CD8-positive, alpha-beta memory T cell (primary cell): ENCODE results near the gene UROS. TPM values are rescaled to one million over a fixed set of nuclear protein-coding genes. Genes with fewer than 3 reads are reported as not detected.

Experiments
- CTCF ChIA-PET: fragments of 350-600 bp; sonication (Branson Sonifier 250); formaldehyde crosslinking; loops from one replicate; lab custom pipeline; 2021; ENCODE audit warnings: antibody characterized with exemption; lab: Charles Lee
- POLR2A ChIA-PET: fragments of 350-600 bp; sonication (Branson Sonifier 250); formaldehyde crosslinking; loops from one replicate; lab custom pipeline; 2021; ENCODE audit warnings: antibody characterized with exemption; lab: Charles Lee
- DNase-seq, 5 donors: peaks; one replicate each; pipeline versions ENCODE4 v3.0.0 to v3.0.0-alpha.2; 2020 to 2022; ENCODE audit warnings: mixed read lengths in 1 of 5
- H3K27ac ChIP-seq: one replicate; pipeline ENCODE4 v1.7.0; 2013; ENCODE audit warnings: low read depth, mild to moderate bottlenecking, low read length, moderate library complexity
- H3K27me3 ChIP-seq: 2 replicates; pipeline ENCODE4 v1.7.0; 2013; ENCODE audit warnings: low read length, mild to moderate bottlenecking; ENCODE audit not compliant: insufficient read depth, poor library complexity, severe bottlenecking
- H3K36me3 ChIP-seq: 2 replicates; pipeline ENCODE4 v1.7.0; 2013; ENCODE audit warnings: mild to moderate bottlenecking, low read length, moderate library complexity; ENCODE audit not compliant: insufficient read depth
- H3K4me1 ChIP-seq: 2 replicates; pipeline ENCODE4 v1.7.0; 2013; ENCODE audit warnings: mild to moderate bottlenecking, low read length, moderate library complexity; ENCODE audit not compliant: insufficient read depth
- H3K4me3 ChIP-seq: 2 replicates; pipeline ENCODE4 v1.7.0; 2013; ENCODE audit warnings: mild to moderate bottlenecking, low read length
- H3K9me3 ChIP-seq: 2 replicates; pipeline ENCODE4 v1.7.0; 2013; ENCODE audit warnings: mild to moderate bottlenecking, low read length
- H3K27ac Mint-ChIP-seq, 8 donors: one replicate each; pipeline ENCODE4 v1.8.0; 2020 to 2021; ENCODE audit warnings: mixed read lengths in 8 of 8, mild to moderate bottlenecking in 6 of 8, inconsistent platforms in 3 of 8, moderate library complexity in 3 of 8
- H3K27me3 Mint-ChIP-seq, 2 donors: one replicate each; pipeline ENCODE4 v1.8.0; 2020 to 2021; ENCODE audit warnings: mixed read lengths in 2 of 2, mild to moderate bottlenecking in 1 of 2, moderate library complexity in 1 of 2
- H3K36me3 Mint-ChIP-seq, 3 donors: one replicate each; pipeline ENCODE4 v1.8.0; 2020 to 2021; ENCODE audit warnings: mixed read lengths in 3 of 3, inconsistent platforms in 1 of 3, mild to moderate bottlenecking in 1 of 3
- H3K4me1 Mint-ChIP-seq, 3 donors: one replicate each; pipeline ENCODE4 v1.8.0; 2020 to 2021; ENCODE audit warnings: mixed read lengths in 3 of 3, inconsistent platforms in 1 of 3, mild to moderate bottlenecking in 1 of 3
- H3K4me3 Mint-ChIP-seq, 7 donors: one replicate each; pipeline ENCODE4 v1.8.0; 2020 to 2021; ENCODE audit warnings: mixed read lengths in 7 of 7, mild to moderate bottlenecking in 6 of 7, moderate library complexity in 4 of 7, inconsistent platforms in 2 of 7
- H3K9me3 Mint-ChIP-seq, 5 donors: one replicate each; pipeline ENCODE4 v1.8.0; 2020 to 2022; ENCODE audit warnings: mixed read lengths in 5 of 5, mild to moderate bottlenecking in 3 of 5, moderate library complexity in 2 of 5, inconsistent platforms in 1 of 5
- polyA plus RNA-seq: library from polyadenylated mRNA; unstranded; fragments of 300-500 nt; fragmentation: Illumina TruSeq; gene quantifications from one replicate; pipeline ENCODE4 v1.2.3, GENCODE V29; 2021
- total RNA-seq, 2 experiments: library from RNA; stranded (reverse); gene quantifications; one replicate each; pipeline ENCODE4 v1.2.3, GENCODE V29; 2021

UROS gene
- total and polyA plus RNA-seq, 3 experiments from 2014 or later = 43.4 to 57.3 (median 47.2) TPM

- peaks cover 5 to 27% (median 9%) of the 10 kb centered on the region in 3 donors for H3K36me3 Mint-ChIP-seq
- H3K9me3 Mint-ChIP-seq = no peaks in the 10 kb centered on the region
- no peak for DNase-seq
- Histone ChIP-seq H3K4me3 (peak overlapping the region; percentile 86), H3K36me3 (peaks cover 17% of the 10 kb centered on the region), H3K27me3 (no peaks in the 10 kb centered on the region), H3K9me3 (no peaks in the 10 kb centered on the region), H3K4me1 (peaks cover 43% of the 10 kb centered on the region), H3K27ac (peak overlapping the region; percentile 89)
- no peak overlapping the region for H3K27ac Mint-ChIP-seq
- H3K27me3 Mint-ChIP-seq = no peaks in the 10 kb centered on the region
- POLR2A ChIA-PET = interaction anchor here (1.0 to 1.7 kb wide), 3 partner anchors 12 to 104 kb away, joined by 4 to 9 read pairs (median 5); partner anchors contain the start of gene EDRF1
- peaks cover 26 to 31% (median 30%) of the 10 kb centered on the region in 3 donors for H3K4me1 Mint-ChIP-seq
- CTCF ChIA-PET = interaction anchor here (0.8 to 1.0 kb wide), 2 partner anchors 28 to 104 kb away, joined by 3 read pairs; partner anchors contain the start of gene EDRF1
- no peak overlapping the region for H3K4me3 Mint-ChIP-seq
These were observed 699 bp upstream of the UROS start for GRCh38 chr10:125823663-125824251.

- H3K4me1 Mint-ChIP-seq = peaks cover 17 to 38% (median 21%) of the 10 kb centered on the region in 3 donors
- Histone ChIP-seq H3K4me3 (no peak overlapping the region), H3K4me1 (peaks cover 37% of the 10 kb centered on the region), H3K27me3 (no peaks in the 10 kb centered on the region), H3K27ac (no peak overlapping the region), H3K36me3 (no peaks in the 10 kb centered on the region), H3K9me3 (no peaks in the 10 kb centered on the region)
- ChIA-PET POLR2A (no interaction called here), CTCF (no interaction called here)
- peak overlapping the region in 4 of 7 donors; percentile 2 to 87 (median 57) for H3K4me3 Mint-ChIP-seq
- H3K36me3 Mint-ChIP-seq = peaks cover 0 to 4% (median 3%) of the 10 kb centered on the region in 3 donors
- H3K9me3 Mint-ChIP-seq = no peaks in the 10 kb centered on the region
- no peaks in the 10 kb centered on the region for H3K27me3 Mint-ChIP-seq
- DNase-seq = no peak
- peak overlapping the region in 4 of 8 donors; percentile 14 to 84 (median 45) for H3K27ac Mint-ChIP-seq
These were observed 2.4 kb downstream of the UROS start for GRCh38 chr10:125820701-125821100.

GRCh38 chr10:125817337-125817946 is 5.6 kb downstream of the UROS start:
- Mint-ChIP-seq H3K27ac (peak overlapping the region in 1 of 8 donors; percentile 24), H3K27me3 (no peaks in the 10 kb centered on the region), H3K36me3 (peaks cover 15 to 35% (median 18%) of the 10 kb centered on the region in 3 donors), H3K9me3 (no peaks in the 10 kb centered on the region), H3K4me1 (peaks cover 17 to 38% (median 21%) of the 10 kb centered on the region in 3 donors), H3K4me3 (no peak overlapping the region)
- Histone ChIP-seq H3K27me3 (no peaks in the 10 kb centered on the region), H3K4me3 (no peak overlapping the region), H3K4me1 (peaks cover 17% of the 10 kb centered on the region), H3K27ac (no peak overlapping the region), H3K9me3 (no peaks in the 10 kb centered on the region), H3K36me3 (peaks cover 4% of the 10 kb centered on the region)
- POLR2A ChIA-PET = no interaction called here
- no peak for DNase-seq
- CTCF ChIA-PET = no interaction called here

GRCh38 chr10:125816548-125816947 is 6.5 kb downstream of the UROS start:
- Histone ChIP-seq H3K36me3 (peaks cover 4% of the 10 kb centered on the region), H3K27ac (no peak overlapping the region), H3K4me3 (no peak overlapping the region), H3K9me3 (no peaks in the 10 kb centered on the region), H3K4me1 (peaks cover 11% of the 10 kb centered on the region), H3K27me3 (no peaks in the 10 kb centered on the region)
- no peak overlapping the region for H3K27ac Mint-ChIP-seq
- H3K4me1 Mint-ChIP-seq = peaks cover 9 to 29% (median 16%) of the 10 kb centered on the region in 3 donors
- no peaks in the 10 kb centered on the region for H3K9me3 Mint-ChIP-seq
- peaks cover 15 to 38% (median 18%) of the 10 kb centered on the region in 3 donors for H3K36me3 Mint-ChIP-seq
- ChIA-PET POLR2A (interaction anchor here (0.6 kb wide), 2 partner anchors 9 to 21 kb away, joined by 3 to 4 read pairs; no protein-coding TSS in a partner anchor), CTCF (no interaction called here)
- H3K27me3 Mint-ChIP-seq = no peaks in the 10 kb centered on the region
- no peak overlapping the region for H3K4me3 Mint-ChIP-seq
- DNase-seq = no peak

GRCh38 chr10:125815764-125816163 is 7.3 kb downstream of the UROS start:
- H3K4me1 ChIP-seq = peaks cover 4% of the 10 kb centered on the region
- Mint-ChIP-seq H3K4me1 (peaks cover 1 to 21% (median 9%) of the 10 kb centered on the region in 3 donors), H3K27ac (no peak overlapping the region), H3K36me3 (peaks cover 19 to 44% (median 22%) of the 10 kb centered on the region in 3 donors), H3K27me3 (no peaks in the 10 kb centered on the region), H3K4me3 (no peak overlapping the region), H3K9me3 (no peaks in the 10 kb centered on the region)
- no peak overlapping the region for H3K4me3 ChIP-seq
- no peaks in the 10 kb centered on the region for H3K9me3 ChIP-seq
- H3K27me3 ChIP-seq = no peaks in the 10 kb centered on the region
- ChIA-PET CTCF (no interaction called here), POLR2A (no interaction called here)
- peaks cover 11% of the 10 kb centered on the region for H3K36me3 ChIP-seq
- peak overlapping the region; percentile 3 for H3K27ac ChIP-seq
- DNase-seq = no peak

- Histone ChIP-seq H3K9me3 (no peaks in the 10 kb centered on the region), H3K36me3 (peaks cover 11% of the 10 kb centered on the region), H3K4me1 (no peaks in the 10 kb centered on the region), H3K27ac (no peak overlapping the region), H3K4me3 (no peak overlapping the region), H3K27me3 (no peaks in the 10 kb centered on the region)
- H3K27ac Mint-ChIP-seq = no peak overlapping the region
- H3K36me3 Mint-ChIP-seq = peaks cover 20 to 70% (median 33%) of the 10 kb centered on the region in 3 donors
- no peaks in the 10 kb centered on the region for H3K9me3 Mint-ChIP-seq
- H3K4me3 Mint-ChIP-seq = no peak overlapping the region
- peaks cover 6 to 10% (median 9%) of the 10 kb centered on the region in 3 donors for H3K4me1 Mint-ChIP-seq
- DNase-seq = no peak
- no peaks in the 10 kb centered on the region for H3K27me3 Mint-ChIP-seq
- ChIA-PET CTCF (no interaction called here), POLR2A (no interaction called here)
These were observed 10.8 kb downstream of the UROS start for GRCh38 chr10:125812128-125812750.

GRCh38 chr10:125811251-125811650 is 11.8 kb downstream of the UROS start:
- Mint-ChIP-seq H3K27me3 (no peaks in the 10 kb centered on the region), H3K4me3 (no peak overlapping the region), H3K9me3 (no peaks in the 10 kb centered on the region), H3K36me3 (peaks cover 20 to 79% (median 32%) of the 10 kb centered on the region in 3 donors), H3K4me1 (peaks cover 4 to 9% (median 6%) of the 10 kb centered on the region in 3 donors), H3K27ac (no peak overlapping the region)
- no peak overlapping the region for H3K27ac ChIP-seq
- no peak for DNase-seq
- ChIA-PET POLR2A (no interaction called here), CTCF (no interaction called here)
- no peaks in the 10 kb centered on the region for H3K4me1 ChIP-seq
- H3K4me3 ChIP-seq = no peak overlapping the region
- H3K27me3 ChIP-seq = no peaks in the 10 kb centered on the region
- H3K9me3 ChIP-seq = no peaks in the 10 kb centered on the region
- H3K36me3 ChIP-seq = peaks cover 11% of the 10 kb centered on the region

GRCh38 chr10:125808047-125808446 is 15.0 kb downstream of the UROS start:
- peak overlapping the region in 2 of 8 donors; percentile 29 to 81 for H3K27ac Mint-ChIP-seq
- H3K4me1 Mint-ChIP-seq = peaks cover 3 to 9% (median 6%) of the 10 kb centered on the region in 3 donors
- ChIA-PET POLR2A (no interaction called here), CTCF (no interaction called here)
- Histone ChIP-seq H3K4me1 (no peaks in the 10 kb centered on the region), H3K9me3 (no peaks in the 10 kb centered on the region), H3K27me3 (no peaks in the 10 kb centered on the region), H3K27ac (no peak overlapping the region), H3K36me3 (peaks cover 21% of the 10 kb centered on the region), H3K4me3 (no peak overlapping the region)
- no peaks in the 10 kb centered on the region for H3K9me3 Mint-ChIP-seq
- peaks cover 8 to 75% (median 23%) of the 10 kb centered on the region in 3 donors for H3K36me3 Mint-ChIP-seq
- H3K4me3 Mint-ChIP-seq = no peak overlapping the region
- H3K27me3 Mint-ChIP-seq = no peaks in the 10 kb centered on the region
- no peak for DNase-seq
